HepG2 (cell line): Measurements from ENCODE around the gene DCAF15. TPM values are rescaled to one million over a fixed set of nuclear protein-coding genes. Genes with fewer than 3 reads are reported as not detected.
A peak's percentile ranks its signal among the peaks of the same experiment; 100 is the strongest.

Experiments used
- ATAC-seq: fragments of 200-7000 bp; cut with Tn5 transposase; 3 replicates; pipeline ENCODE4 v1.9.1; 2020; ENCODE audit warnings: mild to moderate bottlenecking, moderate library complexity
- BruUV-seq: library from RNA; stranded (reverse); fragments of 400-500 nt; replicated peaks from 2 replicates; lab custom pipeline; 2021; lab: Mats Ljungman, UMichigan
- CTCF ChIA-PET: fragments of 300-600 bp; formaldehyde crosslinking; extraction: SDS; loops from one replicate; lab custom pipeline; 2021; ENCODE audit warnings: low total read pairs, inconsistent platforms, low intra/inter-chr PET ratio; lab: Yijun Ruan, JAX
- POLR2A ChIA-PET: fragments of 350-600 bp; sonication (Branson Sonifier 250); formaldehyde crosslinking; loops from one replicate; lab custom pipeline; 2020; ENCODE audit warnings: antibody characterized with exemption, inconsistent platforms; lab: Yijun Ruan, JAX
- DNase-seq: peaks from one replicate; pipeline ENCODE4 v3.0.0-alpha.2; 2015; ENCODE audit warnings: low spot score
- FAIRE-seq: peaks from 3 replicates; lab custom pipeline; 2011; peaks lifted over from hg19 to GRCh38; lab: Jason Lieb, UNC
- H2AFZ ChIP-seq: one replicate; pipeline ENCODE4 v1.6.1; 2011; ENCODE audit warnings: low read length, inconsistent platforms
- H3K27ac ChIP-seq: fragments of 300-600 bp; 3 replicates; pipeline ENCODE4 v1.8.0; 2011; ENCODE audit warnings: mixed run types, mild to moderate bottlenecking, mixed read lengths, low read length, inconsistent platforms; ENCODE audit not compliant: insufficient read depth; ENCODE audit errors: extremely low read length
- H3K27me3 ChIP-seq, 2 experiments: fragments of 200-600 bp in 1 of 2; 2 replicates in 1 of 2; 3 replicates in 1 of 2; pipeline versions ENCODE4 v1.6.0 to v1.8.0; 2011; ENCODE audit warnings: low read length in 2 of 2, mild to moderate bottlenecking in 2 of 2, moderate library complexity in 2 of 2, inconsistent platforms in 1 of 2; ENCODE audit not compliant: insufficient read depth in 2 of 2, control insufficient read depth in 1 of 2
- H3K36me3 ChIP-seq, 2 experiments: fragments of 200-600 bp in 1 of 2; replicated peaks in 1 of 2; 2 replicates in 1 of 2; 3 replicates in 1 of 2; pipeline versions ENCODE4 v1.5.1 to v1.8.0; 2011; ENCODE audit warnings: low read length in 2 of 2, inconsistent platforms in 1 of 2; ENCODE audit not compliant: insufficient read depth in 2 of 2, control insufficient read depth in 1 of 2
- H3K4me1 ChIP-seq: 2 replicates; pipeline ENCODE4 v1.5.1; 2012; ENCODE audit warnings: low read length, inconsistent platforms; ENCODE audit not compliant: insufficient read depth
- H3K4me2 ChIP-seq: 2 replicates; pipeline ENCODE4 v1.6.0; 2011; ENCODE audit warnings: low read depth, low read length, inconsistent platforms
- H3K4me3 ChIP-seq, 3 experiments: fragments of 200-600 bp in 1 of 3; sonication (generic), shearing (Covaris generic) in 1 of 3; replicated peaks in 1 of 3; 2 replicates each; pipeline ENCODE4 v1.5.1; 2011 to 2016; ENCODE audit warnings: low read length in 3 of 3, inconsistent platforms in 2 of 3, low read depth in 2 of 3, mild to moderate bottlenecking in 2 of 3, control low read depth in 1 of 3, mixed read lengths in 1 of 3; ENCODE audit not compliant: insufficient read depth in 1 of 3
- H3K79me2 ChIP-seq: one replicate; pipeline ENCODE4 v1.6.1; 2011; ENCODE audit warnings: low read length, inconsistent platforms; ENCODE audit not compliant: insufficient read depth
- H3K9ac ChIP-seq: 2 replicates; pipeline ENCODE4 v1.6.0; 2011; ENCODE audit warnings: mild to moderate bottlenecking, low read depth, low read length, inconsistent platforms; ENCODE audit not compliant: insufficient read depth
- H3K9me3 ChIP-seq: 2 replicates; pipeline ENCODE4 v1.5.1; 2012; ENCODE audit warnings: mild to moderate bottlenecking, low read length
- H4K20me1 ChIP-seq: 2 replicates; pipeline ENCODE4 v1.6.0; 2011; ENCODE audit warnings: inconsistent platforms, mild to moderate bottlenecking, low read length, moderate library complexity; ENCODE audit not compliant: insufficient read depth
- ESRRA ChIP-seq: sonication (generic); formaldehyde crosslinking; IDR thresholded peaks from 2 replicates; pipeline ENCODE4 v1.5.1; 2020; ENCODE audit warnings: mild to moderate bottlenecking, low read depth, missing genetic modification reagents
- HDAC2 ChIP-seq: sonication (generic); formaldehyde crosslinking; IDR thresholded peaks from 2 replicates; pipeline ENCODE4 v1.4.0; 2020; ENCODE audit warnings: missing genetic modification reagents
- ZNF232 ChIP-seq: sonication (generic); formaldehyde crosslinking; IDR thresholded peaks from 2 replicates; pipeline ENCODE4 v1.4.0; 2020; ENCODE audit warnings: missing genetic modification reagents, borderline replicate concordance
- ZNF678 ChIP-seq: sonication (generic); formaldehyde crosslinking; IDR thresholded peaks from 2 replicates; pipeline ENCODE4 v1.4.0; 2020; ENCODE audit warnings: mild to moderate bottlenecking, missing genetic modification reagents
- ZSCAN25 ChIP-seq: sonication (generic); formaldehyde crosslinking; IDR thresholded peaks from 2 replicates; pipeline ENCODE4 v1.8.0; 2022; ENCODE audit warnings: mild to moderate bottlenecking, missing genetic modification reagents
- WGBS: methylation state at CpG from one replicate; pipeline ENCODE4 v1.1.6; 2017; ENCODE audit warnings: low lambda C conversion rate; 5-methylcytosine and 5-hydroxymethylcytosine counted together
- in situ Hi-C: cut with HindIII; loops from 2 replicates; pipeline ENCODE4 v1.10.0; 2017; ENCODE audit warnings: low pct_unique_long_range_greater_than_20kb; ENCODE audit not compliant: extremely low pct_ligation_motif_present
- intact Hi-C: fragments of 100-400 bp; cut with micrococcal nuclease; formaldehyde crosslinking; loops from one replicate; pipeline ENCODE4 v1.10.0; 2022; ENCODE audit not compliant: unreplicated experiment
- polyA plus RNA-seq, 8 experiments: library from polyadenylated mRNA; depleted of rRNA in 3 of 8; stranded (reverse) in 7 of 8; unstranded in 1 of 8; fragments of >200 nt; fragmentation: Illumina TruSeq in 4 of 8; extraction: Trizol in 4 of 8; gene quantifications; 2 replicates each; pipeline versions ENCODE4 v1.2.1 to v1.2.3, GENCODE V29; 2011 to 2016; ENCODE audit warnings: low read depth in 4 of 8, missing spikeins in 1 of 8, mixed read lengths in 1 of 8; ENCODE audit not compliant: insufficient read depth in 1 of 8
- total RNA-seq, 5 experiments: library from RNA; depleted of rRNA; stranded (reverse); fragments of >200 nt; fragmentation: Illumina TruSeq; extraction: Trizol; gene quantifications; 2 replicates each; pipeline ENCODE4 v1.2.3, GENCODE V29; 2016; ENCODE audit warnings: low read depth in 1 of 5
- TF ChIP-seq, protein P1 (sequence below): sonication (generic); formaldehyde crosslinking; IDR thresholded peaks from 2 replicates; pipeline ENCODE4 v1.5.1; 2020; ENCODE audit warnings: missing genetic modification reagents, mild to moderate bottlenecking, borderline replicate concordance

Gene DCAF15
- total and polyA plus RNA-seq, 2 of the 13 experiments (the other 11 are each of a cell fraction or from before 2014, with no cell fraction given) = 13.6 to 14.0 TPM

- no peak for TF ChIP-seq HDAC2 (CRISPR knock-in tag)
Measured at GRCh38 chr19:14002571-14003250, 50.4 kb downstream of the DCAF15 start (continued).

GRCh38 chr19:14003251-14004055 is 51.1 kb downstream of the DCAF15 start:
- intact Hi-C loops = no loop called here
- in situ Hi-C loops = no loop called here
- WGBS = 93% methylated on average over 10 of the region's 10 CpGs
- no peak overlapping the region for H2AFZ ChIP-seq
- H3K4me3 ChIP-seq = no peak overlapping the region
- H3K9me3 ChIP-seq = no peaks in the 10 kb centered on the region
- H3K79me2 ChIP-seq = peaks cover 5% of the 10 kb centered on the region
- TF ChIP-seq, protein P1, sequence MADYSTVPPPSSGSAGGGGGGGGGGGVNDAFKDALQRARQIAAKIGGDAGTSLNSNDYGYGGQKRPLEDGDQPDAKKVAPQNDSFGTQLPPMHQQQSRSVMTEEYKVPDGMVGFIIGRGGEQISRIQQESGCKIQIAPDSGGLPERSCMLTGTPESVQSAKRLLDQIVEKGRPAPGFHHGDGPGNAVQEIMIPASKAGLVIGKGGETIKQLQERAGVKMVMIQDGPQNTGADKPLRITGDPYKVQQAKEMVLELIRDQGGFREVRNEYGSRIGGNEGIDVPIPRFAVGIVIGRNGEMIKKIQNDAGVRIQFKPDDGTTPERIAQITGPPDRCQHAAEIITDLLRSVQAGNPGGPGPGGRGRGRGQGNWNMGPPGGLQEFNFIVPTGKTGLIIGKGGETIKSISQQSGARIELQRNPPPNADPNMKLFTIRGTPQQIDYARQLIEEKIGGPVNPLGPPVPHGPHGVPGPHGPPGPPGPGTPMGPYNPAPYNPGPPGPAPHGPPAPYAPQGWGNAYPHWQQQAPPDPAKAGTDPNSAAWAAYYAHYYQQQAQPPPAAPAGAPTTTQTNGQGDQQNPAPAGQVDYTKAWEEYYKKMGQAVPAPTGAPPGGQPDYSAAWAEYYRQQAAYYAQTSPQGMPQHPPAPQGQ = no peak
- TF ChIP-seq ZNF232 (CRISPR knock-in tag) (no peak), ZSCAN25 (CRISPR knock-in tag) (no peak), ESRRA (CRISPR knock-in tag) (no peak), ZNF678 (CRISPR knock-in tag) (no peak)
- TF ChIP-seq, all 625 proteins: peak for 0
- H3K27me3 ChIP-seq = no peaks in the 10 kb centered on the region; a peak in 1 of 5 replicates
- H3K4me2 ChIP-seq = no peak overlapping the region
- no peak for DNase-seq
- no peak for ATAC-seq
- ChIA-PET POLR2A (no interaction called here), CTCF (no interaction called here)
- H4K20me1 ChIP-seq = no peaks in the 10 kb centered on the region; the same call in 1 of the 2 replicates
- H3K4me1 ChIP-seq = peaks cover 19% of the 10 kb centered on the region
- peak overlapping the region; percentile 13 for H3K27ac ChIP-seq
- no peaks in the 10 kb centered on the region; a peak in 1 of 5 replicates for H3K36me3 ChIP-seq
- BruUV-seq = no TSS peak
- no peak for FAIRE-seq
- no peak overlapping the region for H3K9ac ChIP-seq
